ENCODE data around the gene AGMAT. TPM values are rescaled to one million over a fixed set of nuclear protein-coding genes. Genes with fewer than 3 reads are reported as not detected.

Gene AGMAT
- total and polyA plus RNA-seq, 2 donors (not counting 1 experiment from before 2014, with no cell fraction given) = 3.5 to 3.7 TPM

DNA sequence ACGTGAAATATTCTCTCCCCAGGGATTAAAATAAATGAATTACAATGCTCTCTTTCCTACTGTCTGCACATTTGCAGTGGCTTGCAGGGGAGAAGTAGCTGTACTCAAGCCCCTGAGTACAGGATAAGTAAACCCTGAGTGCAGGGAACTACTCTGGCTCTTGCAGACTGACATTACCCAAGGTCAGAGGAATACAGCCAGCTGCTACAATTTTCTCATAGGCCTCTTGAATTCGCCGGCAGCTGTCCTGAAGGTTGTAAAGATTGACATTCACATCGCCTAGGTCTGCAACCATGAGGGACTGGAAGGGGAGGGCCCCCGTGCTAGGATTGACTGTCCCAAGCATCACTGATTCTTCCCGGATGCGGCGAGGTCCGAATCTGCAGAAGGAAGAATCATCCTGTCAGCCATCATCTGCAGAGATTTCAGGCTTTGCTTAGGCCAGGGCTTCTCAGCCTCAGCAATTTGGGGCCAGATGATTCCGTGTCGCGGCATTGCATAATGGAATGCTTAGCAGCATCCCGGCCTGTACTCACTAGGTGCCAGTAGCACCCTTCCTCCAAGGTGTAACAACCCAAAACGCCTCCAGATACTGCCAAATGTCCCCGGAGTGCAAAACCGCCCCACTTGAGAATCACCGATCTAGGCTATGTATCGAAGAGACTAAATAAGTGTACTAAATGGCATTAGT lies 1.7 kb downstream of the AGMAT start:
- H3K79me2 ChIP-seq (ENCODE audit: control insufficient read depth, insufficient read depth, low read length) = peaks cover 18% of the 10 kb centered on the region
- no peak overlapping the region for H3K4me3 ChIP-seq (ENCODE audit: control extremely low read depth in 1 of 5, extremely low read depth in 1 of 5, insufficient read depth in 1 of 5, low read depth in 2 of 5, low read length in 4 of 5)
- ATAC-seq (ENCODE audit: low read depth) = no peak
- DNase-seq = no peak
- no peak for TF ChIP-seq CTCF (IDR thresholded peaks at IDR 0.05)
- no peak for TF ChIP-seq EZH2 (IDR thresholded peaks at IDR 0.05; ENCODE audit: borderline replicate concordance, insufficient read depth, low read depth, low read length, poor library complexity, severe bottlenecking)
- CTCF ChIA-PET = interaction anchor here (1.2 to 1.6 kb wide), 3 partner anchors 9 to 29 kb away, joined by 4 to 5 read pairs (median 4); no protein-coding TSS in a partner anchor
- H3K4me1 ChIP-seq (ENCODE audit: control insufficient read depth in 2 of 2, insufficient read depth in 2 of 2, low read length in 2 of 2) = peaks cover 29 to 47% of the 10 kb centered on the region in 2 donors
- Mint-ChIP-seq H3K4me1 (peaks cover 35% of the 10 kb centered on the region), H3K4me3 (peak overlapping the region; percentile 72), H3K27ac (peak overlapping the region; percentile 32), H3K27me3 (no peaks in the 10 kb centered on the region), H3K9me3 (ENCODE audit: insufficient read depth) (no peaks in the 10 kb centered on the region)
- no peaks in the 10 kb centered on the region for H3K9me3 ChIP-seq (ENCODE audit: control extremely low read depth in 1 of 3, control insufficient read depth in 2 of 3, insufficient read depth in 1 of 3, low read length in 2 of 3)
- H3K36me3 ChIP-seq (replicated peaks in 1 of 2; ENCODE audit: control extremely low read depth in 1 of 2, control insufficient read depth in 1 of 2, extremely low read depth in 1 of 2, insufficient read depth in 2 of 2, low read length in 1 of 2) = peaks cover 0 to 3% of the 10 kb centered on the region in 2 experiments
- POLR2A ChIA-PET = interaction anchor here (1.1 kb wide), 1 partner anchor 20 kb away, joined by 4 read pairs; no protein-coding TSS in a partner anchor
- no peak overlapping the region for H2AFZ ChIP-seq (ENCODE audit: insufficient read depth, low read depth, low read length, poor library complexity, severe bottlenecking)
- no peaks in the 10 kb centered on the region for H3K27me3 ChIP-seq (replicated peaks in 1 of 4; ENCODE audit: control extremely low read depth in 1 of 4, control insufficient read depth in 3 of 4, insufficient read depth in 4 of 4, low read length in 3 of 4)
- no peak overlapping the region for H3K9ac ChIP-seq (ENCODE audit: low read length)
- no peak overlapping the region for H3K27ac ChIP-seq (ENCODE audit: low read length in 2 of 2)
- no peaks in the 10 kb centered on the region for H4K20me1 ChIP-seq (ENCODE audit: control insufficient read depth, insufficient read depth, low read length, poor library complexity, severe bottlenecking)
- 90% methylated on average over 12 of the region's 18 CpGs for WGBS (ENCODE audit: insufficient coverage)
- intact Hi-C loops (cut with micrococcal nuclease) = no loop called here
- H3K4me2 ChIP-seq (replicated peaks; ENCODE audit: low read depth, low read length, poor library complexity, severe bottlenecking) = no peak overlapping the region

DNA sequence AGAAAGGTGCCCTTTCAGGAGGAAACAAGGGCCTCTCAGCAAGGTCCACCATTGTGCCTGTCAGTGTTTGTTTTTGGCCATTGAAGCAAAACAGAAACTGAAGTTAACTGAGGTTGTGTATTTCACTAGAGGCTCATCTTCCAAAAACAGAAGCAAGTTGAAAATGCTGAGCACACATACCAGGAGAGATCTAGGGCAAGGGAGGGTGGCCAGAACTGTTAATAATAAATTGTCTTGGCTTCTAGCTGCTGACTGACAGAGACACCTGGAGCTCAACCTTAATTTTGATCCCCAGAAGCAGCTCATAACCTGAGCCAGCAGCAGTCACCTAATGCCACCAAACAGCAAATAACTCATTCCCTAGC lies 5.2 kb downstream of the AGMAT start:
- H3K9me3 ChIP-seq (ENCODE audit: control extremely low read depth in 1 of 3, control insufficient read depth in 2 of 3, insufficient read depth in 1 of 3, low read length in 2 of 3) = no peaks in the 10 kb centered on the region
- CTCF ChIA-PET = interaction anchor here (0.7 to 1.4 kb wide), 4 partner anchors 53 to 301 kb away, joined by 3 to 4 read pairs (median 4); no protein-coding TSS in a partner anchor
- peak overlapping the region; percentile 59 for H3K4me2 ChIP-seq (replicated peaks; ENCODE audit: low read depth, low read length, poor library complexity, severe bottlenecking)
- POLR2A ChIA-PET = interaction anchor here (0.6 to 1.4 kb wide), 4 partner anchors 24 to 911 kb away, joined by 3 to 10 read pairs (median 5); no protein-coding TSS in a partner anchor
- H3K4me3 Mint-ChIP-seq = peak overlapping the region; percentile 74
- ATAC-seq (ENCODE audit: low read depth) = peak; percentile 14
- peak overlapping the region; percentile 40 for H3K9ac ChIP-seq (ENCODE audit: low read length)
- H3K4me3 ChIP-seq (ENCODE audit: control extremely low read depth in 1 of 5, extremely low read depth in 1 of 5, insufficient read depth in 1 of 5, low read depth in 2 of 5, low read length in 4 of 5) = peak overlapping the region in 1 of 5 experiments; percentile 30
- H3K36me3 ChIP-seq (replicated peaks in 1 of 2; ENCODE audit: control extremely low read depth in 1 of 2, control insufficient read depth in 1 of 2, extremely low read depth in 1 of 2, insufficient read depth in 2 of 2, low read length in 1 of 2) = peaks cover 0 to 7% of the 10 kb centered on the region in 2 experiments
- H4K20me1 ChIP-seq (ENCODE audit: control insufficient read depth, insufficient read depth, low read length, poor library complexity, severe bottlenecking) = no peaks in the 10 kb centered on the region
- no peaks in the 10 kb centered on the region for H3K9me3 Mint-ChIP-seq (ENCODE audit: insufficient read depth)
- peaks cover 44% of the 10 kb centered on the region for H3K4me1 Mint-ChIP-seq
- no peaks in the 10 kb centered on the region for H3K27me3 ChIP-seq (replicated peaks in 1 of 4; ENCODE audit: control extremely low read depth in 1 of 4, control insufficient read depth in 3 of 4, insufficient read depth in 4 of 4, low read length in 3 of 4)
- no peak for TF ChIP-seq EZH2 (IDR thresholded peaks at IDR 0.05; ENCODE audit: borderline replicate concordance, insufficient read depth, low read depth, low read length, poor library complexity, severe bottlenecking)
- TF ChIP-seq CTCF (IDR thresholded peaks at IDR 0.05) = no peak
- H3K79me2 ChIP-seq (ENCODE audit: control insufficient read depth, insufficient read depth, low read length) = peaks cover 18% of the 10 kb centered on the region
- H2AFZ ChIP-seq (ENCODE audit: insufficient read depth, low read depth, low read length, poor library complexity, severe bottlenecking) = peak overlapping the region; percentile 60
- DNase-seq = peak; percentile 31
- intact Hi-C loops (cut with micrococcal nuclease) = no loop called here
- peak overlapping the region; percentile 75 to 90 for H3K27ac ChIP-seq (ENCODE audit: low read length in 2 of 2)
- peak overlapping the region; percentile 94 for H3K27ac Mint-ChIP-seq
- peaks cover 33 to 48% of the 10 kb centered on the region in 2 donors for H3K4me1 ChIP-seq (ENCODE audit: control insufficient read depth in 2 of 2, insufficient read depth in 2 of 2, low read length in 2 of 2)
- no peaks in the 10 kb centered on the region for H3K27me3 Mint-ChIP-seq

Measured in B cell (primary cell).